ENCODE data around the gene CDK17.

GRCh38 chr12:96420277-96420835, 20.1 kb upstream of the CDK17 start:
- TF ChIP-seq POLR2A (IDR thresholded peaks at IDR 0.05) = no peak
- TF ChIP-seq, protein P1, sequence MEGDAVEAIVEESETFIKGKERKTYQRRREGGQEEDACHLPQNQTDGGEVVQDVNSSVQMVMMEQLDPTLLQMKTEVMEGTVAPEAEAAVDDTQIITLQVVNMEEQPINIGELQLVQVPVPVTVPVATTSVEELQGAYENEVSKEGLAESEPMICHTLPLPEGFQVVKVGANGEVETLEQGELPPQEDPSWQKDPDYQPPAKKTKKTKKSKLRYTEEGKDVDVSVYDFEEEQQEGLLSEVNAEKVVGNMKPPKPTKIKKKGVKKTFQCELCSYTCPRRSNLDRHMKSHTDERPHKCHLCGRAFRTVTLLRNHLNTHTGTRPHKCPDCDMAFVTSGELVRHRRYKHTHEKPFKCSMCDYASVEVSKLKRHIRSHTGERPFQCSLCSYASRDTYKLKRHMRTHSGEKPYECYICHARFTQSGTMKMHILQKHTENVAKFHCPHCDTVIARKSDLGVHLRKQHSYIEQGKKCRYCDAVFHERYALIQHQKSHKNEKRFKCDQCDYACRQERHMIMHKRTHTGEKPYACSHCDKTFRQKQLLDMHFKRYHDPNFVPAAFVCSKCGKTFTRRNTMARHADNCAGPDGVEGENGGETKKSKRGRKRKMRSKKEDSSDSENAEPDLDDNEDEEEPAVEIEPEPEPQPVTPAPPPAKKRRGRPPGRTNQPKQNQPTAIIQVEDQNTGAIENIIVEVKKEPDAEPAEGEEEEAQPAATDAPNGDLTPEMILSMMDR (IDR thresholded peaks at IDR 0.05) = no peak

All from tibial nerve (tissue), 3 donors.